CD4-positive, alpha-beta T cell treated with Interleukin-2 at 100 ng/mL for 4 hours (primary cell): ENCODE results near the gene OR51A4.
"Not testable (repeated sequence)": the region's sequence is repeated elsewhere in the genome, so short reads cannot be mapped to it uniquely, and the experiment has no call there.

Experiments used
- DNase-seq: peaks from one replicate; pipeline ENCODE4 v3.0.0-alpha.2; 2020; ENCODE audit warnings: low spot score

OR51A4 gene, protein sequence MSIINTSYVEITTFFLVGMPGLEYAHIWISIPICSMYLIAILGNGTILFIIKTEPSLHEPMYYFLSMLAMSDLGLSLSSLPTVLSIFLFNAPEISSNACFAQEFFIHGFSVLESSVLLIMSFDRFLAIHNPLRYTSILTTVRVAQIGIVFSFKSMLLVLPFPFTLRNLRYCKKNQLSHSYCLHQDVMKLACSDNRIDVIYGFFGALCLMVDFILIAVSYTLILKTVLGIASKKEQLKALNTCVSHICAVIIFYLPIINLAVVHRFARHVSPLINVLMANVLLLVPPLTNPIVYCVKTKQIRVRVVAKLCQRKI

DNA sequence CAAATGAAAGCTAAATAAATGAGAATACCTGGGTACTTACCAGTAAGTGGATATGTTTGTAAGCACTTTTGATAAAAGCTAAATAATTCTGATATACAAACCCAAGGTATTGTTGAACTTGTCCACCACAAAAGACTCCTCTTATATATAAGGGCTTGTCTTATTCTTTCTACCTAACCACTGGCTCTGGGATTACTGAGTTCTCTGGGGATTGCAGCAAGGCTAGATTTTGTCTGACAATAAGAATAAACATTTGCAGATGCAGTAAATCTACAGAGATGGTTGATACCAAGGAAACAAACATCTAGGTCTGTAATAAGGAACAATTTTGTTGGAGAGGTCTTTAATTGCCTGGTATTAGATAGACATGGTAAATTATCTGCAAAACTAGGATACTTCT, at the start of gene OR51A4:
OR51A4 (minus strand) TSS at position 101 of the 400 bp plus-strand sequence. CDS start 505 bp downstream, outside the sequence.
- no peak for DNase-seq

DNA sequence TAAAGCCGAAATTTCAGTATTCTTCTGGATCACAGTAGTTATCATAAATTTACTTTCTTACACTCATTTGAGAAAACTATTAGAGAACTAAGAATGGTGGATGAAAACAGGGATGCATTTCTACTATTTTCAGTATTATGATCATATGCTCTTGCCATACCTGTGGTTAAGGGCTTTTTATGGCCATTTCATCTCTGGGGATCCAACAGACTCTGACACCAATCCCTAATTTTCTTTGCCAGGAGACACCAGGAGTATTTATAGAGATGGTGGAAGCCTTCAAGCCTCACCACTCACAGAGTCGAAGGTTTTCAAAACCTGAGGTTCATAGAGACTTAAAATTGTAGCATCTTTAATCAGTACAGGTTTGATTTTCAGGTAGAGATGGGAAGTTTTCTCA, 47.1 kb upstream of the OR51A4 start, which contains the start of gene OR51L1:
OR51L1 (plus strand) TSS at position 301 of the 400 bp plus-strand sequence. CDS start 4,132 bp downstream, outside the sequence.
- DNase-seq: no peak

DNA sequence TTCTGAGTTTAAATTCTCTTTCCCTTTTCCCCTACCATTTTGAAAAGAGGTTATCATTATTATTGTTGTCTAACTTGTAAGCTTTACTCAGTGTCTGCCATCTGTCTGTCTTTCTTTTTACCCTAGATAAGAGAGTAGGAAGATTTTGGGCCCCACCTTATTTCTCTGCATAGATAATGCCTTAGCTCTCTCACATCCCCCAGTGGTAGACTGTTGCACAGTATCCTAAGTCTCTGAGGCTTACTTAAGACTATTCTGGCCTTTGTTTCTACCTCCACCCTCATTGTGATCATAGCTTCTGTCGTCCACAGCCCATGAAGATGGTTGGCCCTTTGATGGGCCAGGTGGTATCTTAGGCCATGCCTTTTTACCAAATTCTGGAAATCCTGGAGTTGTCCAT, 43.7 kb upstream of the OR51A4 start:
- no peak for DNase-seq

DNA sequence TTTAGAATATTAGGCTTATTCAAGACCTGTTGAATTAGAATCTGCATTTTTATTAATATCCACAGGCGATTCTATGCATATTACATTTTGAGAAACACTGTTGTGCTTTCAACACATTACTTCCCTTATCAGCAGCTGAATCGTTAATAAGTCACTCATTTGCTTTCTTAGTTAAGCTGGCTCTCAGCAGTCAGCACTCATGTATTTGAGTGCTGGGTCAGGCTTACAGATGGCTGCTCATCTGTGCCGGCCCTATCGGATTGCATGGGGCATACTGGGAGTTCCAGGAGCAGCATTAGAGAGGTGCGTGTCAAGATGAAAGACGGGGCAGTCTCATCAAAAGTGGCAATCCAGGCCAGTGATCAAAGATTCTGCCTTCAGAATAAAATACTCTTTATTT, 36.4 kb upstream of the OR51A4 start:
- DNase-seq: no peak

DNA sequence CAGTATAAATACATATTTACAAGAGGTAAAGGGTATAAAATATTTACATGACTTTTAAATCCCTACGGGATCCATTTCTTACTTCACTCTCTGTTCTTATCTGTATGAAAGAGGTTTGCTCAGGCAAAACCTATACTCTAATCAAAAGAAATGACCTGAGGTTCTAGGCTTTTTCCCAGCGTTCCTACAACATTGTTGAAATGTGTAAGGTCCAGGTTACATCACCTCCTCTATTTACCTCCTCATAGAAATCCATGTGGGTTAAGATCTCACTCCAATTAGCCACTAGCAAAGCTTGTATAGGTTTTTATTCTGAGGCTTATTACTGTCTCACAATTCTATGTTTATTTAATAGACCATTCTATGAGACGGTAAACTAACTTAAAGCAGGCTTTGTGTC, 35.3 kb upstream of the OR51A4 start:
- no peak for DNase-seq

DNA sequence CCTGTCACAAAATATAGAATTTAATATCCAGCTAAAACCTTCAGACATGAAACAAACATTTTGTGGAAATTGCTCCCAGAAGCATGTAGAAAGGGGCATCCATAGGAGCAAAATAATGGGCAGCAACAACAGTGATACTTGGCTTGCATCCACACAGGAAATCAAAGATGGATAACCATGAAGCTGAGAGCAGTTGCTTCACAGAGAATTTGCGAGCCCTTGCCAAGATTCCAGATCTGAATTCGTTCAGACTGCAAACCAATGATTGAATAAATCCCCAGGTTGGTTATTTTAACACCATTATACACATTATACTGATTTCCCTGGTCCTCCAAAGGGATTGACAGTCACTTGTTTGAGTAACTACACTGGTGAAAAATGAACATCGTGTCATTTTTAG, 31.6 kb upstream of the OR51A4 start:
- no peak for DNase-seq

DNA sequence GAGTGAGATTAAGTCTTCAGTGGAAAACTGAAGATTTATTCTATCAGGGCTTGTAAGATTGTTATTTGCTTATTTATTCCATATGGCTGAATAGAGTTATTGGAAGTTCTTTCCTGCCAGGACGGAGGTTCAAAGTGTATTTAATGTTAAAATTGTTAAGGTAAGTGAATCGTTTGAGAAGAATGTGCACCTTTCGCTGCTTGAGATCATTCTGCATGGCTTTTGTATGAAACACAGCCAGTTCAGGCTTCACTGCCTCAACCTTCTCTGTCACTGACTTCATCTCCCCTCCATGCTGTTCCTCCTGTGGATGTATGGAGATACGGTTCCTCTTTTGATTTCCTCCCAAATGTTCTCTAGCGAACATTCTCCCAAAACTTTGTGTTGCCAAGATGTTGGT, 28.0 kb upstream of the OR51A4 start:
- DNase-seq: no peak

DNA sequence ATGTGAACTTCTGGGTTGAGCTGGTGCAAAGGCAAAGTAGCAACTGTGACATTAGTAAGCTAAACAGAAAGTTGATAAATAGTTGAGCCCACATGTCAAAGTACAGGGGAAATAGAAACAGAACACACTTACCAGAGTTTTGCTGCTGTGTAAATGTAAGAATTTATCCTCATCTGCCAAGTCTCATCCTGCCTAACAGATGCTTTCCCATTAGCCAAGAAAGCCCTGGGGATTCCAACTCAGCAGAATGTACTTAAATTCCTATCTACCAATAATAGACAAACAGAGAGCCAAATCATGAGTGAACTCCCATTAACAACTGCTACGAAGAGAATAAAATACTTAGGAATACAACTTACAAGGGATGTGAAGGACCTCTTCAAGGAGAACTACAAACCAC, 15.4 kb upstream of the OR51A4 start:
- no peak for DNase-seq

DNA sequence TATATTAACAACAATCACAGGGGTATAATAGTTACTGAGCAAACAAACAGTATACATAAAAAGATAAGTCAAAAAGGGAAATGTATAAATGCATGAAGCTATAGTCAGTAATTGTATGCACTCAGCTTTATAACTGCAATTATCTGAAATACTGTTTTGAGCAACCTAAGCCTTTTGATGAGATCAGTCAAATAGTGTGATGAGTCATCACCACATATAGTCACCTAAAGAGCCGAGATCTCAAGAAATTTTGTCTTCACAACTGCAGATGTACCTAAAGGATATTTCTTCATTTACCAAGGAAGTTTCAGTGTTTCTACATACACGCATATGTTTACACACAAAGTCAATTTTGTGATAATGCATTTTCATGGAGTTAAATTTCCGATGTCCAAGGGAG, 13.5 kb upstream of the OR51A4 start:
- no peak for DNase-seq

DNA sequence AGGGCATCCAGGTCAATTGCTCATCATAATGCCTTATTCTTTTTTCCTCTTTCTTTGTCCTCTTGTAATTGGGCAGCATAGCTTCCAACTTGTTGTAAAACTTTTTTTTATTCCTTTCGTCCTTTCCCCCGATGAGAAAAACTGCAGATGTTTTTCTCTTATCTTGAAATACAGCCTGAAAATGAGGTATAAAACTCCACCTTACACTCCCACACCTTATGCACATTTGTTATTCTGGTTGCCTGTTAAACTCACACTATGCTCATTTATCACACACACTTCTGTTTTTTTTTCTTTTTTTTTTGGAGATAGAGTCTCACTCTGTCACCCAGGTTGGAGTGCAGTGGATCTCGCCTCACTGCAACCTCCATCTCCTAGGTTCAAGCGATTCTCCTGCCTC, 10.0 kb upstream of the OR51A4 start:
- DNase-seq: no peak

DNA sequence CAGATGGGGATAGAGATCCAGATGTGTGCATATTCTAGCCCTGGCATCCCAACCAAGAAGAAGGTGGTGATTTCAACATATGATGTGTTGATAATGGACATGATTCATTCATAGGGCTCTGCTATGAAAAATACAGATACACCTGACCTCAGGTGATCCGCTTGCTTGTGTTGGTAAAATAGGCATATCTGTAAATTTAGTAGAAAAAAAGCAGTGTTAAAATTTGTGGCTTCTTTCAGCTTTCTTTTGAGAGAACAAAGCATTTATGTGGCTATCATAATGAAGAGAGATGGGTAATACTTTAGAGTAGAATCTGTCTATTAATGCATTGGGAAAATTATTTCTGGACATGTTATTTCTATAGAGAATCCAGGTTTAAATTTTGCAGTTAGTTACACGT, 8.2 kb upstream of the OR51A4 start, which contains the start of gene OR51A2:
OR51A2 (minus strand) TSS at position 101 of the 400 bp plus-strand sequence; CDS start at position 101, 0 bp downstream.
- not testable (repeated sequence) for DNase-seq

DNA sequence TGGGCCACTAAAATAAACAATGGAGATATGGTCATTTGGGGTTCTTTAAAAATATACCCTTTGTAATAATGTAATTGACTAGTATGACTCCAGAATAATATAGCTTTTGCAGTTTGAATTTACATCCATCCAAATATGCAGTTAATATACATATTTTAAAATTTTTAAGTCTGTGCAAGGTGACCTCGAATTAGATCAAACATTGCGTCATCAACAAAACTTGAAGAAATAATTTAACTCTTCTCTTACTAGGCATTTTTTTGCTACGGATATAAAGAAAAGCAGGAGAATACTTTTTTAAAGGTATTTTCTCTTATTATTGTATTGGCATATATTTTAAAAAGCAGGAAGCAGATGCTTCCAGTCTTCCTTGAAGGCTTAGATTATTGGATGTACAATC, 10.7 kb downstream of the OR51A4 start:
- no peak for DNase-seq

DNA sequence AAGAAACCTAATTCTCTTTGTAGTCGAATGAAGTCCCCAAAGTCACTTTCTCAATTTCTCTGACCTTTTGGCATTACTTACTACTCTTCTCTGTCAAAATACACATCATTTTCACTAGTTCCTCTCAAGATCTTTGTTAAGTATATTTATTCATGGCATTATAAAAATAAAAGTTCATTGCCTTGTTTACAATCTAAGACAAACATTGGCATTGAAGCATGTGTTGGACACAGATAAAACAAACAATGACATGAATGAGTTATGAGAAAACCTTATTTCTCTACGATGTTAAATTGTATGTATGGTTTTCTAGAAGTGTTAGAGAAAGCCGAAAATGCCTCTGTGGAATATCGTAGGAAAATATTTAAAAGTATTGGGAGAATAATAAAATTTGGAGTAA, 14.7 kb downstream of the OR51A4 start:
- no peak for DNase-seq

DNA sequence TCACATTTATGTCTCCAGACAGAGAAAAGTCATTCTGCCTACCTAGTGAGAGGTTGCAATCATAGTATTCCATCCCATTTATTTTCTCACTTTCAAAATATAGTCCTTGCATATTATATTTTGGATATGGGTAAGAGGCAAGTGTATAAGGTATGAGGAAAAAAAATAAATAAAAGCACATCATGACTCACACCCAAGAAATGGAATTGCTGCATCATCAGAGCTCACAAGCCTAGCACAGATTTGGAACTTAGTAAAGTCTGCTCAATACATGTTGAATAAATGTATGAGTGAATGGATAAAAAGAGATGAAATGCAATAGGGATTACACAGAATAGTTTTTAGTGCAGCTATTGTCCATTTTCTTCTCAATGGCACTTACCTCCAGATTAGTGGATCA, 20.8 kb downstream of the OR51A4 start:
- no peak for DNase-seq

DNA sequence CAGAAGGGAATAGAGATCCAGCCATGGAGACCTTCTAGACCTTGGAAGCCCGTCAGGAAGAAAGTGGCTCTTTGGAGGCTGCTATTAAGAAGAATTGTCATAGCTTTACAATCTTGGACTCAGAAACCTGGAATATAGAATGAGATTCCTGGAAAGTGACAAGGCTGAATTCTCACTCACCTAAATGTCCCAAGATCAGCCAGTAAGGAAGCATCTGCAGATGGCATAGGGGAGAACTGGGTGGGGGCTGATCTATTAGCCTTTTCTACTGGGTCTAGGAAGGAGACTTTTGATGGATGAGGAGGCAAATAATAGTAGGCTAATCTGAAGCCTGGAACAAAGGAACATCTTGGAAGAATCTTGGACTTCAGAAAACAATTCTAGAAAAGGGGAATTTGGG, 23.2 kb downstream of the OR51A4 start, which contains the start of gene OR51G1:
OR51G1 (minus strand) TSS at position 101 of the 400 bp plus-strand sequence; CDS start at position 101, 0 bp downstream.
- DNase-seq: no peak

DNA sequence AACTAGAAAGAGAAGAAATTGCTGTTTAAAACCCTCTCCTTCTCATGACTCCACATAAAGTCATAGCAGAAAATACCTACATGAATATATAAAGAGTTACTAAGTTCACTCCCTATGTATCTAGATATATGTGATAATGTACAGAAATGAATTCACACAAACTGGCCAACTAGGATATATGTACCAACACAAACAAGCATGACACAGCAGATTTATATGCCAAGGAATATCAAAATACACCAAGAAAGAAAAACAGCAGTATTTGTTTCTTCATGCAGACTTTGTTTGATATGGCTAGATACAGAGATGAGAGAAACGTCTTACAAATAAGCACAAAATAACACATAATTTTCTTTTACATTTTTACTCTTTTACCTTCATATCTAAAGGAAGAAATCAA, 25.1 kb downstream of the OR51A4 start:
- DNase-seq: no peak

DNA sequence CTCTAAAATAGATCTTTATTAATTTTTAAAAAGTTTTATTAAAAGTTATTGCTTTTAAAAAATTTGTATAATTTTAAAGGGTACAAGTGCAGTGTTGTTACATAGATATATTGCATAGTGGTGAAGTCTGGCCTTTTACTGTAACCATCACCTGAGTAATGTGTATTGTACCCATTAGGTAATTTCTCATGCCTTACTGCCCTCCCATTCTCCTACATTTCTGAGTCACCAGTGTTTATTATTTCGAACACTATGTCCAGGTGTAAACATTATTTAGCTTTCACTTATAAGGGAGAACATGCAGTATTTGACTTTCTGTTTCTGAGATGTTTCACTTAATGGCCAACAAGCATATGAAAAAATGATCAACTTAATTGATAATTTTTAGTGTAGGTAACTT, 25.6 kb downstream of the OR51A4 start:
- DNase-seq: no peak

DNA sequence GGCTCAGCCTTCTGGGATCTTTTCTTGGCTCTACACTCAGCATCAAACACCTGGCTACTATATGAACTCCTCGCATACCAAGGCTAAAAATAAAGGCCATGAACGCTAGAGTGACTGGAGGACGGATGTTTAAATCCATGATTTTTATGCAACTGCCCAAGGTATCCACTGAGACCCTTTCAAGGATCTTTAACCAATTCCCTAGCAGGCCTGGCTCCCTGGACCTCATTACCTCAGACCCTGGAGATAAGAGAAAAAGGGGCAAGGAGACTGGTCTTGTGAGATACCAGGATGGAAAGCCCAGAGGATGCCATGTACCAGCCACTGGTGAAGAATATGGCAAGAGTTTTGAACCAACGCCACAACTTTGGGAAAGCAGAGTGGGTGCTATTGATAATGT, 28.2 kb downstream of the OR51A4 start, which contains the start of gene OR51G2:
OR51G2 (minus strand) TSS at position 101 of the 400 bp plus-strand sequence. CDS start 3,687 bp downstream, outside the sequence.
- no peak for DNase-seq

DNA sequence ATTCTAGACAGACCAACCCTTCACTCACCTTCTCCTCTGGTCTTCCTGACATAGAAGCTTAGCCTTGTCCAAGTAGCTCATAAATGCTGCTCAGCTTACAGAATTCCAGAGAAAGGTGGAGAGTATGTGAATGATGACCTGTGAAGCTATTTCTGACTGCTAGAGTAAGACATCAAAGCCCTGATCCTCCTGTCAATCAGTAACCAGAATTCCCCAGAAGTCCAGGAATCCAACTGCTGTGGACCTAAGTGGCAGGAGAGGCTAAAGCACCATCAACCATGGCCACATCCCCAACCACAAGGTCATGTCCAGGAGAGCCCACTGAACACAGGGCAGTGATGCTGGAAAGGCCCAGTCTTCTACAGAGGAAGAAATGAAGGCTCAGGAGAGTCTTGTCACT, 30.8 kb downstream of the OR51A4 start:
- DNase-seq: no peak

DNA sequence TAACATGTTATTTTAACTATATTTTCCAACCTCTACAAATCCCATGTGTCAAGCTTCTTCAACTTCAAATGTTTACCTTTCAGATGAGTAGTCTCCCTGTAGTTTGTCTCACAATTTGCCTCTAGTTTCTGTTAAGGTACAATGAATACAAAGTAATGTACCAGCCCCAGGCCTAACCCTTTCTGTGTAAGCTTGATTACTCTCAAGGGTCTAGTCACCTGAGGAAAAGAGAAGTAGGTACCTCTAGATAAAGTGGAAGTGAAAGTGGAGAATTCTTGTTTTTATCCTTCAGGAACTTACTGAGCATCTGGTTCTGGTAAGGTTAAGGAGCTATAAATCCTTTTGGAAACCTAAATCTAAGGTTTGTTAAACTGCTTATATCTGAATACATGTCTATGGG, 43.9 kb downstream of the OR51A4 start, which contains the start of gene OR51A7:
OR51A7 (plus strand) TSS at position 300 of the 400 bp plus-strand sequence. CDS start 3,587 bp downstream, outside the sequence.
- no peak for DNase-seq
